HG03378 (cell line): ENCODE measurements around the gene DHX58.

Experiments used
- ATAC-seq: cut with Tn5 transposase; IDR thresholded peaks from one replicate; pipeline ENCODE4 v1.9.1; 2021; ENCODE audit warnings: mild to moderate bottlenecking, moderate library complexity; ENCODE audit not compliant: unreplicated experiment

Gene DHX58

DNA sequence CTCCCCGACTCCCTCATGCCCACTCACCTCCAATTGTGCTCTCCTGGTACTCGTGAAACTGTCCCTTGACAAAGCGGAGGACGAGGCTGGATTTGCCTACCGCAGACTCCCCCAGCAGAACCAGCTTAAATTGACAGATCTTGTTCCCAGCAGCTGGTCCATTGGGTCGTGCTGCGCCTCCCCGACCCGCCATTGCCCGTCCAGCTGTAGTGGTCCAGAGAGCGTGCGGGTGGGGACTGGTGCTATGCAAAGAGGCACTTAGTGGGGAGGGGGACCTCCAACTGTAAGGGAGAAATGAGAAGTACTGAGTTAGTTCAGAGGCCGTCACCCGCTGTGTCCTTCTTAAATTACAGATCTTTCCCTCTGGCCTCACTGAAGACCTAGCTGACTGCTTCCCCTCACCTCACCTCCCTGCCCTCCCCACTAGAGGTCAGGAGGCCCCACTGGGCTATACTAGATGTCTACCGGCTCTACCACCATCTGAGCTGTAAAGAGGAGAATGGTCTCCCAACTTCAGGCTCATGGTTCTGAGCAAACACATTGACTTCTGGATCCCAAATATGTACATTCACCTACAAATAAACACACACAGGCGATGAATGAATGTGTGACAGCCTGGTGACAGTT, 17.9 kb upstream of the DHX58 start:
- no peak for ATAC-seq

- no peak for ATAC-seq
These were observed 16.8 kb upstream of the DHX58 start for GRCh38 chr17:42129109-42129837.

DNA sequence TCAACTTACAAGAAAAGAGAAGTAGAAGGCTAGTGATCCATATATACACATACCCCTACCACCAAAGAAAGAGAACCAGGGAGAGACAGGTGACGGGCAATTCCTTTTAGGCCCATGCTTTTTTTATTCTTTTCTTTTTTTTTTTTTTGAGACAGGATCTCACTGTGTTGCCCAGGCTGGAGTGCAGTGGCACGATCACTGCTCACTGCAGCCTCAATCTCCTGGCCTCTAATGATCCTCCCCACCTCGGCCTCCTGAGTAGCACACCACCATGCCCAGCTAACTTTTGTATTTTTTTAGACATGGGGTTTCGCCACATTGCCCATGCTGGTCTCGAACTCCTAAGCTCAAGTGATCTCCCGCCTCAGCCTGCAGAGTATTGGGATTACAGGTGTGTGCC, 14.9 kb upstream of the DHX58 start:
- ATAC-seq: no peak

DNA sequence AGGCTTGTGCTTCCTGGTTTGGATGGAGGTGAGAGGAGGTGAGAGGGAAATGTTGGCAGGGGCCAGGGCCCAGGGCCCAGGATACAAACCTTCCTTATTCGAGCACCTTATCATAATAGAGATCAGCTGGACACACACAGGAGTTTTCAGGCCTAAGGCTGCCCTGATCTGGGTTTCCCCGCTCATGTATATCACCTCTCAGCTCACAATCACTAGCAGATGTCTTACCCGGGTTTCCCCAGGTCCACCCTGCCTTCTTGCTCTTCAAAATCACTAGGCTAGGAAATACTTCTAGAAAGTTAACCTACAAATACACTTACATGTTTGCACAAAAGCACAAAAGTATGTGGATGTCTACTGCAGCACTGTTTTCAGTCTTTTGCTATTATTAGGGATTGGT, 14.3 kb upstream of the DHX58 start:
- ATAC-seq: no peak

GRCh38 chr17:42125565-42125964, 13.1 kb upstream of the DHX58 start:
- ATAC-seq: no peak

DNA sequence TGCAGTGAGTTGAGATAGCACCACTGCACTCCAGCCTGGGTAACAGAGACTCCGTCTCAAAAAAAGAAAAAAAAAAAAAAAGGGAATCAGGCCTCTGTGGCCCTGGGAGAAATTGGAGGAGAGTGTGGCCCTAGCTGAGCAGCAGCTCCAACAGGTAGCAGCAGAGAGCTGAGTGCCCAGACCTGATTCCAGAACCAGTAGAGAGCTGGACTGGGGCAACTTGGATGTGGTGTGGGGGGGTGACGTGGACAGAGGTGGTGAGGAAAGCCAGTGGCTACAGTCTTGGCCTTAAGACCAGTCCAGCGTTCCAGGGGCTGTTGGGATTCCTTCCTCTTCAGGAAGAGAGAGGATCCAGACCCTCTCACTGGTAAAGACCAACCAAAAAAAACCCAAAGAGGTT, 11.7 kb upstream of the DHX58 start:
- no peak for ATAC-seq

GRCh38 chr17:42122371-42123303, 10.1 kb upstream of the DHX58 start, which contains the start of gene HSPB9:
TSS of gene HSPB9 (plus strand) at chr17:42122804. CDS start at chr17:42122851, 47 bp downstream.
- no peak for ATAC-seq

GRCh38 chr17:42120770-42121769, 8.6 kb upstream of the DHX58 start, which contains the start of gene KAT2A:
TSS of gene KAT2A (minus strand) at chr17:42121367. CDS start at chr17:42121304, 63 bp downstream.
- ATAC-seq: no peak

- no peak for ATAC-seq
These were observed 7.8 kb upstream of the DHX58 start for GRCh38 chr17:42120161-42120769.

DNA sequence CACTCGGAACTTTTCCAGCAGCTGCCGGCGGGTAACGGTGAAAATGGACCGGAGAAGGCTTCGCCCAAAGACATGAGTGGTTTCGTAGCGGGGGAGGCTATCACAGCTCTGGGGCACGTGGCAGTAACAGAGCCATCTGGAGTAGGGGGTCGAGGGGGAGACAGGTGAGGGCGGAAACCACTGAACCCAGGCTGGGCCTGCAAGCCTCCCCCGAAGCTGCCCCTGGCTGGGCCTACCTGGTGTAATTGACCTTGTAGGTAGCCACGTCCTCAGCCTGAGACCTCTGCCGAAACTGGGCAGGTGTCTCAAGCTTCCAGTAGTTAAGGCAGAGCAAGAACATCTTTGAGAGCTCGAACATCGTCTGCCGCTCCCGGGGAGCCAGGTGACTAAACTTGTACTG, 6.8 kb upstream of the DHX58 start:
- no peak for ATAC-seq

- ATAC-seq: no peak
These were observed 6.0 kb upstream of the DHX58 start for GRCh38 chr17:42118545-42118944.

- no peak for ATAC-seq
These were observed 5.6 kb upstream of the DHX58 start for GRCh38 chr17:42118126-42118510.

GRCh38 chr17:42117397-42118125, 5.0 kb upstream of the DHX58 start:
- no peak for ATAC-seq

DNA sequence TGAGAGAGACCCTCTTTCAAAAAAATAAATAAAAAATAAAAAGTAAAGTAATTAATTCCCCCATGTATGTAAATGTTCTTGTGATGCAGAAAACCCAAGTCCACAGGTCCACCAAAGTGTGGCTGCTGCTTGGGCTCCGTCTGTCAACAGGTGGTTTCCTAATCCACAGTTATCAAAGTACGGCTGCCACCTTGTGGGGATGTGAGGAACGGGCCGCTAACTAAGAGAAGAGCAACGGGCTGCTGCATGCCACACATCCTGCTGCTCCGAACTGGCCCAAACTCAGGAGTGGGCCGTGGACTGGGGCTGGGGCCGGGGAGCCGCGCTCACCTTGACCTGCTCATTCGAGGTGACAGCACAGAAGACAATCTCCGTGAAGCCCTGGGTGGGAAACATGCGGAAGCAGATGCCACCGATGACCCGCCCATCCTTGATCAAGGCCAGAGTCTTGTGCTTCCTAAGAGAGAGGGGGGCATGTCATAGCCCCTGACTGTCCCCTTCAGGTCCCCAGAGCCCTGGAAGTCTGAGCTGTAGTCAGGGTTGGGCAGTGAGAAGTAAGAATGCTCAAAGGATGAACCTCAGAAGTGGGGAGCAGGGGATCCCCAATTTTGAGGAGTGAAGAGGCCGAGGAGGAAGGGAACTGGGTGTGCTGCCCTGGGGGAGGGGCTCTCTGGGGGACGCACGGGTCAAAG, 4.3 kb upstream of the DHX58 start:
- ATAC-seq: no peak

- no peak for ATAC-seq
These were observed 1.6 kb upstream of the DHX58 start for GRCh38 chr17:42114118-42114517.

- ATAC-seq: no peak
These were observed 967 bp upstream of the DHX58 start for GRCh38 chr17:42113293-42114069.

GRCh38 chr17:42111871-42112551, 503 bp downstream of the DHX58 start:
- no peak for ATAC-seq
